Fibroblast of lung (primary cell): ENCODE measurements around the gene PLA2G4C. TPM values are rescaled to one million over a fixed set of nuclear protein-coding genes. Genes with fewer than 3 reads are reported as not detected.

Experiments used
- DNase-seq, 2 donors: peaks; one replicate each; pipeline versions ENCODE4 v3.0.0 to v3.0.0-alpha.2; 2010; ENCODE audit warnings: low read depth in 2 of 2
- H2AFZ ChIP-seq: 2 replicates; pipeline ENCODE4 v1.5.1; 2012; ENCODE audit warnings: low read length, control low read depth, inconsistent platforms
- H3K27ac ChIP-seq: 2 replicates; pipeline ENCODE4 v1.5.1; 2011; ENCODE audit warnings: low read length, control low read depth; ENCODE audit not compliant: insufficient read depth
- H3K27me3 ChIP-seq: 2 replicates; pipeline ENCODE4 v1.5.1; 2011; ENCODE audit warnings: mild to moderate bottlenecking, low read length; ENCODE audit not compliant: control insufficient read depth, insufficient read depth
- H3K36me3 ChIP-seq: 2 replicates; pipeline ENCODE4 v1.5.1; 2011; ENCODE audit warnings: low read length; ENCODE audit not compliant: control insufficient read depth, insufficient read depth
- H3K4me1 ChIP-seq: 2 replicates; pipeline ENCODE4 v1.5.1; 2011; ENCODE audit warnings: low read length; ENCODE audit not compliant: control insufficient read depth, insufficient read depth; ENCODE audit errors: extremely low read depth
- H3K4me2 ChIP-seq: 2 replicates; pipeline ENCODE4 v1.5.1; 2011; ENCODE audit warnings: low read length, control low read depth; ENCODE audit not compliant: insufficient read depth; ENCODE audit errors: extremely low read depth
- H3K4me3 ChIP-seq, 4 experiments: fragments of 200-600 bp in 1 of 4; sonication (generic) in 1 of 4; replicated peaks in 1 of 4; 2 replicates each; pipeline ENCODE4 v1.5.1; 2011 to 2016; ENCODE audit warnings: low read length in 4 of 4, low read depth in 3 of 4, mild to moderate bottlenecking in 3 of 4, control low read depth in 2 of 4, inconsistent platforms in 1 of 4, mixed read lengths in 1 of 4; ENCODE audit not compliant: insufficient read depth in 1 of 4; ENCODE audit errors: control extremely low read depth in 1 of 4
- H3K79me2 ChIP-seq: 2 replicates; pipeline ENCODE4 v1.5.1; 2012; ENCODE audit warnings: mild to moderate bottlenecking, low read length, inconsistent platforms; ENCODE audit not compliant: control insufficient read depth, insufficient read depth
- H3K9ac ChIP-seq: 2 replicates; pipeline ENCODE4 v1.5.1; 2011; ENCODE audit warnings: mild to moderate bottlenecking, low read length, control low read depth; ENCODE audit not compliant: insufficient read depth
- H3K9me3 ChIP-seq: 2 replicates; pipeline ENCODE4 v1.5.1; 2012; ENCODE audit warnings: low read depth, low read length; ENCODE audit not compliant: control insufficient read depth, insufficient read depth
- H4K20me1 ChIP-seq: 2 replicates; pipeline ENCODE4 v1.5.1; 2011; ENCODE audit warnings: low read length; ENCODE audit not compliant: control insufficient read depth, insufficient read depth; ENCODE audit errors: extremely low read depth
- EZH2 ChIP-seq: IDR thresholded peaks from 2 replicates; pipeline ENCODE4 v1.5.1; 2012; ENCODE audit warnings: low read length, control low read depth, mild to moderate bottlenecking; ENCODE audit errors: missing control alignments
- polyA plus RNA-seq, 2 donors: library from polyadenylated mRNA; depleted of rRNA in 1 of 2; stranded (reverse) in 1 of 2; unstranded in 1 of 2; fragments of >200 nt; gene quantifications; 2 replicates each; pipeline ENCODE4 v1.2.1, GENCODE V29; 2011 to 2012; ENCODE audit warnings: missing spikeins in 1 of 2
- total RNA-seq: library from RNA; depleted of rRNA; stranded (reverse); fragments of >200 nt; gene quantifications from 2 replicates; pipeline ENCODE4 v1.2.1, GENCODE V29; 2014
- TF ChIP-seq, protein P1 (sequence below), 2 donors: IDR thresholded peaks in 1 of 2; conservative IDR thresholded peaks in 1 of 2; 1 replicate in 1 of 2; 2 replicates in 1 of 2; pipeline ENCODE4 v1.5.1; 2011 to 2012; ENCODE audit warnings: low read length in 2 of 2, control low read depth in 1 of 2, inconsistent platforms in 1 of 2, low read depth in 1 of 2, mild to moderate bottlenecking in 1 of 2

The PLA2G4C gene
- total and polyA plus RNA-seq, 2 donors (not counting 1 experiment from before 2014, with no cell fraction given), result 4.6 to 31.9 TPM

DNA sequence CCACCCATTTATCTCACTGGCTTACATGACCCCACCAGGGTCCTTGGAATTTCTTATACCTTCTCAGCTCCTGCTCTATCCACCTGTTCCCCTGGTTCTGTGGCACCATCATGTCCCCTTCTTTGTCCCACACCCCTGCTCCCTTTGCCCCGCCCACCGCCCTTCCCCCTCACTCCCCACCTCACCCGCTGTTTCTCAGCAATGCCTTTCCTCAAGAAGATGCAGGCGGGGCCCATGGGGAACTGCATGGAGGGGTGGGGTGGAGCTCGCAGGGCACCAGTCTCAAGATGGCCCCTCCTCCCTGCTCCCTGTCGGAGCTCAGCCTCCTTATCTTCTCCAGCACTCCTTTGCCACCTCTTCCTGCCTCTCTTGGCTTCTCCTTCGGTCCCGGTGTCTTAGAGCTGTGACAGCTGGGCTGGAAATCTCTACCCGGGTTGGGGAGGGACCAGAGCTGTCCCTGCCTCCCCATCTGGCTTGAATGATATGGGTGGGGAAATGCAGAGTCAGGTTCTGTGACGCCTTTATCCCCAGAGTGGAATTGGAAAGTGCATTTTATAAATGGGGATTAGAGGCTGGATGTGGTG lies 66.8 kb downstream of the PLA2G4C start, which contains the start of gene CABP5:
Gene CABP5 (minus strand): TSS at position 405 of the 584 bp plus-strand sequence. CDS start 157 bp downstream, at position 248.
- no peaks in the 10 kb centered on the region for H3K9me3 ChIP-seq
- H3K4me3 ChIP-seq, result no peak within 1 kb of the TSS
- no peaks in the 10 kb centered on the region for H4K20me1 ChIP-seq
- H3K79me2 ChIP-seq, result no peaks in the 10 kb centered on the region
- no peaks in the 10 kb centered on the region for H3K36me3 ChIP-seq
- TF ChIP-seq EZH2, result no peak
- TF ChIP-seq, protein P1, sequence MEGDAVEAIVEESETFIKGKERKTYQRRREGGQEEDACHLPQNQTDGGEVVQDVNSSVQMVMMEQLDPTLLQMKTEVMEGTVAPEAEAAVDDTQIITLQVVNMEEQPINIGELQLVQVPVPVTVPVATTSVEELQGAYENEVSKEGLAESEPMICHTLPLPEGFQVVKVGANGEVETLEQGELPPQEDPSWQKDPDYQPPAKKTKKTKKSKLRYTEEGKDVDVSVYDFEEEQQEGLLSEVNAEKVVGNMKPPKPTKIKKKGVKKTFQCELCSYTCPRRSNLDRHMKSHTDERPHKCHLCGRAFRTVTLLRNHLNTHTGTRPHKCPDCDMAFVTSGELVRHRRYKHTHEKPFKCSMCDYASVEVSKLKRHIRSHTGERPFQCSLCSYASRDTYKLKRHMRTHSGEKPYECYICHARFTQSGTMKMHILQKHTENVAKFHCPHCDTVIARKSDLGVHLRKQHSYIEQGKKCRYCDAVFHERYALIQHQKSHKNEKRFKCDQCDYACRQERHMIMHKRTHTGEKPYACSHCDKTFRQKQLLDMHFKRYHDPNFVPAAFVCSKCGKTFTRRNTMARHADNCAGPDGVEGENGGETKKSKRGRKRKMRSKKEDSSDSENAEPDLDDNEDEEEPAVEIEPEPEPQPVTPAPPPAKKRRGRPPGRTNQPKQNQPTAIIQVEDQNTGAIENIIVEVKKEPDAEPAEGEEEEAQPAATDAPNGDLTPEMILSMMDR (conservative IDR thresholded peaks at IDR 0.05 in 1 of 2, IDR thresholded peaks at IDR 0.05 in 1 of 2; ENCODE audit: low read depth in 1 of 2, low read length in 2 of 2), result no peak
- H3K4me2 ChIP-seq, result no peak within 1 kb of the TSS
- H2AFZ ChIP-seq, result no peak within 1 kb of the TSS
- no peak within 1 kb of the TSS for H3K9ac ChIP-seq
- H3K27me3 ChIP-seq, result no peaks in the 10 kb centered on the region
- no peak for DNase-seq
- H3K4me1 ChIP-seq, result no peaks in the 10 kb centered on the region
- H3K27ac ChIP-seq, result no peak within 1 kb of the TSS

DNA sequence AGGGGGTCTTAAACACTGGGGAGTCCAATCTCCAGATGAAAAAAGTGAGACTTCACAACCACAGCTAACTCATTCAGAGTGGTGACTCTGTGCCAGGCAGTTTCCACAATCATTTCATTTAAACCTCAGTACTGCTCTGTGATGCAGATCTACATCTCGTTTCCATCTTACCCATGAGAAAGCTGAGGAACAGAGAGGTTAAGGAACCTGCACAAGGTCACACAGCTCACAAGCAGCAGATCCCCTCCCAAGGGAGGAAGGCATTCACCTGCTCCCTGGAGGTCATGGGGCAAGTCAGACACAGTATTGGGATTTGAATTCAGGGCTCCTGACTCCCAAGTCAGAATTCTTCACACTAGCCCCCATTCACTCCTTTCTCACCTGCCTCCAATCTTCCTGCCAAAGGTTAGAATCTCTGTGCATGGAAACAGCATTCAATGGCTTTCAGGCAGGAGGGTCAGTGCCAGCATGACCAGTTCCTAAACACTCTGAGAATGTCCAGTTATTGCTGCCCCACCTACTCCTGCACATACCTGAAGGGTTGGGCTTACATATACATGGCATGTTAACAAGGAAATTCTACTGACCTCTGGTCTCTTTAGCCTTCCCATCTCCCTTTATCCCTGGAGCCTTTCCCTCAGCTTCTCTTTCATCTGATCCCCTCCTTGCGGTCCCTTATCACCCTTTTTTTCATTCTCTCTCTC lies 68.6 kb downstream of the PLA2G4C start:
- no peak overlapping the region for H3K27ac ChIP-seq
- no peaks in the 10 kb centered on the region for H3K9me3 ChIP-seq
- no peak overlapping the region for H3K4me2 ChIP-seq
- DNase-seq, result no peak
- H4K20me1 ChIP-seq, result no peaks in the 10 kb centered on the region
- H3K27me3 ChIP-seq, result no peaks in the 10 kb centered on the region
- no peak overlapping the region for H3K4me3 ChIP-seq
- H2AFZ ChIP-seq, result no peak overlapping the region
- no peaks in the 10 kb centered on the region for H3K79me2 ChIP-seq
- H3K36me3 ChIP-seq, result no peaks in the 10 kb centered on the region
- no peaks in the 10 kb centered on the region for H3K4me1 ChIP-seq
- H3K9ac ChIP-seq, result no peak overlapping the region
- TF ChIP-seq, protein P1 (conservative IDR thresholded peaks at IDR 0.05 in 1 of 2, IDR thresholded peaks at IDR 0.05 in 1 of 2; ENCODE audit: low read depth in 1 of 2, low read length in 2 of 2), result no peak
- TF ChIP-seq EZH2, result no peak

GRCh38 chr19:48036765-48037164 lies 73.9 kb downstream of the PLA2G4C start:
- no peaks in the 10 kb centered on the region for H3K27me3 ChIP-seq
- no peak overlapping the region for H3K4me2 ChIP-seq
- H3K4me1 ChIP-seq, result no peaks in the 10 kb centered on the region
- no peaks in the 10 kb centered on the region for H3K9me3 ChIP-seq
- H3K9ac ChIP-seq, result no peak overlapping the region
- no peaks in the 10 kb centered on the region for H3K36me3 ChIP-seq
- no peaks in the 10 kb centered on the region for H4K20me1 ChIP-seq
- H3K4me3 ChIP-seq, result no peak overlapping the region
- no peak overlapping the region for H3K27ac ChIP-seq
- H2AFZ ChIP-seq, result no peak overlapping the region
- no peak for DNase-seq
- TF ChIP-seq, protein P1 (conservative IDR thresholded peaks at IDR 0.05 in 1 of 2, IDR thresholded peaks at IDR 0.05 in 1 of 2; ENCODE audit: low read depth in 1 of 2, low read length in 2 of 2), result no peak
- TF ChIP-seq EZH2, result no peak
- H3K79me2 ChIP-seq, result no peaks in the 10 kb centered on the region
